PC-9 (cell line): ENCODE measurements around the gene ZNF442.

Experiments
- CTCF ChIP-seq: fragments of 200-600 bp; sonication (generic); conservative IDR thresholded peaks from 2 replicates; pipeline ENCODE4 v1.6.1; 2017; ENCODE audit warnings: mixed run types, antibody characterized with exemption, mild to moderate bottlenecking, moderate library complexity
- EZH2 ChIP-seq: fragments of 200-600 bp; sonication (generic); IDR thresholded peaks from 2 replicates; pipeline ENCODE4 v1.8.0; 2017; ENCODE audit warnings: antibody characterized with exemption, low read depth

GRCh38 chr19:12325690-12326089 lies 39.8 kb downstream of the ZNF442 start:
- TF ChIP-seq CTCF (no peak), EZH2 (no peak)
